Panc1 (cell line): ENCODE data around the gene R3HDM4. TPM values are rescaled to one million over a fixed set of nuclear protein-coding genes. Genes with fewer than 3 reads are reported as not detected.

Source experiments
- ATAC-seq: fragments of 200-7000 bp; cut with Tn5 transposase; 2 replicates; pipeline ENCODE4 v1.9.1; 2020; ENCODE audit warnings: mild to moderate bottlenecking, moderate library complexity
- BruUV-seq: library from RNA; stranded (reverse); fragments of 400-500 nt; replicated peaks from 2 replicates; lab custom pipeline; 2021; lab: Mats Ljungman, UMichigan
- CTCF ChIA-PET: fragments of 300-600 bp; sonication (Branson Sonifier 250); formaldehyde crosslinking; loops from one replicate; lab custom pipeline; 2022; ENCODE audit warnings: antibody characterized with exemption; lab: Charles Lee
- POLR2A ChIA-PET: fragments of 300-600 bp; sonication (Branson Sonifier 250); formaldehyde crosslinking; loops from one replicate; lab custom pipeline; 2022; ENCODE audit warnings: antibody characterized with exemption; lab: Charles Lee
- DNase-seq: peaks from one replicate; pipeline ENCODE4 v3.0.0-alpha.2; 2010; ENCODE audit warnings: low read depth, low spot score
- H3K27ac ChIP-seq: 2 replicates; pipeline ENCODE4 v1.5.1; 2011; ENCODE audit warnings: mild to moderate bottlenecking, low read length, inconsistent platforms
- H3K27me3 ChIP-seq: fragments of 200-500 bp; sonication (Bioruptor generic); 2 replicates; pipeline ENCODE4 v1.6.0; 2014; ENCODE audit warnings: low read length, inconsistent platforms; ENCODE audit not compliant: control insufficient read depth, insufficient read depth
- H3K36me3 ChIP-seq: fragments of 200-500 bp; sonication (Bioruptor generic); 2 replicates; pipeline ENCODE4 v1.5.1; 2014; ENCODE audit warnings: inconsistent platforms, mild to moderate bottlenecking, low read length, moderate library complexity; ENCODE audit not compliant: control insufficient read depth, insufficient read depth
- H3K4me1 ChIP-seq: 2 replicates; pipeline ENCODE4 v1.5.1; 2011; ENCODE audit warnings: inconsistent platforms, mild to moderate bottlenecking, low read length, moderate library complexity; ENCODE audit not compliant: control insufficient read depth, insufficient read depth
- H3K4me3 ChIP-seq, 2 experiments: 2 replicates each; pipeline ENCODE4 v1.5.1; 2011 to 2012; ENCODE audit warnings: low read depth in 2 of 2, low read length in 2 of 2, mild to moderate bottlenecking in 2 of 2, inconsistent platforms in 1 of 2, moderate library complexity in 1 of 2
- H3K9me3 ChIP-seq: fragments of 200-500 bp; sonication (Bioruptor generic); 2 replicates; pipeline ENCODE4 v1.5.1; 2014; ENCODE audit warnings: low read depth, mild to moderate bottlenecking, inconsistent platforms, low read length, moderate library complexity; ENCODE audit not compliant: control insufficient read depth, insufficient read depth
- CTCF ChIP-seq: fragments of 450-650 bp; IDR thresholded peaks from 2 replicates; pipeline ENCODE4 v1.5.1; 2017; ENCODE audit warnings: mild to moderate bottlenecking
- POLR2AphosphoS5 ChIP-seq: IDR thresholded peaks from 2 replicates; pipeline ENCODE4 v1.6.1; 2012; ENCODE audit warnings: mild to moderate bottlenecking, low read depth, low read length, moderate library complexity
- SIN3A ChIP-seq: IDR thresholded peaks from 2 replicates; pipeline ENCODE4 v1.6.1; 2012; ENCODE audit warnings: low read depth, mild to moderate bottlenecking, low read length, moderate library complexity, borderline replicate concordance; ENCODE audit not compliant: insufficient read depth
- TCF7L2 ChIP-seq: IDR thresholded peaks from 2 replicates; pipeline ENCODE4 v1.6.1; 2011; ENCODE audit warnings: mild to moderate bottlenecking, low read depth, low read length, inconsistent platforms
- in situ Hi-C: cut with HindIII; loops from 2 replicates; pipeline ENCODE4 v1.10.0; 2016; ENCODE audit warnings: low sequenced_read_pairs, low pct_unique_long_range_greater_than_20kb
- intact Hi-C: fragments of 100-400 bp; cut with micrococcal nuclease; formaldehyde crosslinking; loops from one replicate; pipeline ENCODE4 v1.10.0; 2022; ENCODE audit not compliant: unreplicated experiment
- total RNA-seq: library from RNA; stranded (reverse); gene quantifications from one replicate; pipeline ENCODE4 v1.2.1, GENCODE V29; 2021; ENCODE audit not compliant: unreplicated experiment
- TF ChIP-seq, protein P1 (sequence below), 2 experiments: IDR thresholded peaks; 2 replicates each; pipeline ENCODE4 v1.6.1; 2011 to 2012; ENCODE audit warnings: low read depth in 2 of 2, control low read depth in 1 of 2, low read length in 1 of 2, mild to moderate bottlenecking in 1 of 2, moderate library complexity in 1 of 2; ENCODE audit not compliant: insufficient read depth in 1 of 2

The R3HDM4 gene
- total RNA-seq, 1 experiment from 2014 or later, result 43.5 TPM

GRCh38 chr19:950352-951066 is 37.5 kb upstream of the R3HDM4 start:
- Histone ChIP-seq H3K36me3 (no peaks in the 10 kb centered on the region), H3K4me1 (peaks cover 14% of the 10 kb centered on the region), H3K27me3 (no peaks in the 10 kb centered on the region), H3K9me3 (no peaks in the 10 kb centered on the region), H3K4me3 (no peak overlapping the region), H3K27ac (no peak overlapping the region)
- DNase-seq (no peak), ATAC-seq (no peak)
- intact Hi-C loops (no loop called here), in situ Hi-C loops (no loop called here)
- no TSS peak for BruUV-seq
- ChIA-PET CTCF (no interaction called here), POLR2A (interaction anchor here (0.6 kb wide), 1 partner anchor 136 kb away, joined by 4 read pairs; no protein-coding TSS in a partner anchor)
- TF ChIP-seq TCF7L2 (no peak), POLR2AphosphoS5 (no peak), CTCF (no peak), SIN3A (no peak)
- TF ChIP-seq, protein P1, sequence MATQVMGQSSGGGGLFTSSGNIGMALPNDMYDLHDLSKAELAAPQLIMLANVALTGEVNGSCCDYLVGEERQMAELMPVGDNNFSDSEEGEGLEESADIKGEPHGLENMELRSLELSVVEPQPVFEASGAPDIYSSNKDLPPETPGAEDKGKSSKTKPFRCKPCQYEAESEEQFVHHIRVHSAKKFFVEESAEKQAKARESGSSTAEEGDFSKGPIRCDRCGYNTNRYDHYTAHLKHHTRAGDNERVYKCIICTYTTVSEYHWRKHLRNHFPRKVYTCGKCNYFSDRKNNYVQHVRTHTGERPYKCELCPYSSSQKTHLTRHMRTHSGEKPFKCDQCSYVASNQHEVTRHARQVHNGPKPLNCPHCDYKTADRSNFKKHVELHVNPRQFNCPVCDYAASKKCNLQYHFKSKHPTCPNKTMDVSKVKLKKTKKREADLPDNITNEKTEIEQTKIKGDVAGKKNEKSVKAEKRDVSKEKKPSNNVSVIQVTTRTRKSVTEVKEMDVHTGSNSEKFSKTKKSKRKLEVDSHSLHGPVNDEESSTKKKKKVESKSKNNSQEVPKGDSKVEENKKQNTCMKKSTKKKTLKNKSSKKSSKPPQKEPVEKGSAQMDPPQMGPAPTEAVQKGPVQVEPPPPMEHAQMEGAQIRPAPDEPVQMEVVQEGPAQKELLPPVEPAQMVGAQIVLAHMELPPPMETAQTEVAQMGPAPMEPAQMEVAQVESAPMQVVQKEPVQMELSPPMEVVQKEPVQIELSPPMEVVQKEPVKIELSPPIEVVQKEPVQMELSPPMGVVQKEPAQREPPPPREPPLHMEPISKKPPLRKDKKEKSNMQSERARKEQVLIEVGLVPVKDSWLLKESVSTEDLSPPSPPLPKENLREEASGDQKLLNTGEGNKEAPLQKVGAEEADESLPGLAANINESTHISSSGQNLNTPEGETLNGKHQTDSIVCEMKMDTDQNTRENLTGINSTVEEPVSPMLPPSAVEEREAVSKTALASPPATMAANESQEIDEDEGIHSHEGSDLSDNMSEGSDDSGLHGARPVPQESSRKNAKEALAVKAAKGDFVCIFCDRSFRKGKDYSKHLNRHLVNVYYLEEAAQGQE (IDR thresholded peaks at IDR 0.05; ENCODE audit: insufficient read depth in 1 of 2, low read depth in 2 of 2, low read length in 1 of 2), result no peak

GRCh38 chr19:948842-949496 is 36.0 kb upstream of the R3HDM4 start:
- Histone ChIP-seq H3K4me3 (no peak overlapping the region), H3K4me1 (peaks cover 7% of the 10 kb centered on the region), H3K9me3 (no peaks in the 10 kb centered on the region), H3K27ac (no peak overlapping the region), H3K27me3 (no peaks in the 10 kb centered on the region), H3K36me3 (no peaks in the 10 kb centered on the region)
- intact Hi-C loops, result no loop called here
- POLR2A ChIA-PET, result no interaction called here
- no peak for DNase-seq
- TF ChIP-seq TCF7L2 (no peak), SIN3A (no peak), POLR2AphosphoS5 (no peak), CTCF (no peak)
- TF ChIP-seq, protein P1 (IDR thresholded peaks at IDR 0.05; ENCODE audit: insufficient read depth in 1 of 2, low read depth in 2 of 2, low read length in 1 of 2), result no peak
- CTCF ChIA-PET, result no interaction called here
- BruUV-seq, result no TSS peak
- ATAC-seq, result no peak
- in situ Hi-C loops, result no loop called here
